SK-MEL-5 (cell line): ENCODE results near the gene ST6GAL1. TPM values are rescaled to one million over a fixed set of nuclear protein-coding genes. Genes with fewer than 3 reads are reported as not detected.
"Not testable (repeated sequence)": the region's sequence is repeated elsewhere in the genome, so short reads cannot be mapped to it uniquely, and the experiment has no call there.

Source experiments
- DNase-seq: peaks from one replicate; pipeline ENCODE4 v3.0.0-alpha.2; 2016; ENCODE audit warnings: low read depth, low spot score
- in situ Hi-C: cut with HindIII; loops from 2 replicates; pipeline ENCODE4 v1.10.0; 2016; ENCODE audit warnings: low sequenced_read_pairs, high pct_unique_total_duplicates, low pct_unique_long_range_greater_than_20kb
- total RNA-seq: library from RNA; depleted of rRNA; stranded (reverse); fragments of >200 nt; shearing (Covaris generic); gene quantifications from 2 replicates; pipeline ENCODE4 v1.2.3, GENCODE V29; 2014

ST6GAL1 gene
- total RNA-seq, 1 experiment from 2014 or later, result 41.0 TPM

DNA sequence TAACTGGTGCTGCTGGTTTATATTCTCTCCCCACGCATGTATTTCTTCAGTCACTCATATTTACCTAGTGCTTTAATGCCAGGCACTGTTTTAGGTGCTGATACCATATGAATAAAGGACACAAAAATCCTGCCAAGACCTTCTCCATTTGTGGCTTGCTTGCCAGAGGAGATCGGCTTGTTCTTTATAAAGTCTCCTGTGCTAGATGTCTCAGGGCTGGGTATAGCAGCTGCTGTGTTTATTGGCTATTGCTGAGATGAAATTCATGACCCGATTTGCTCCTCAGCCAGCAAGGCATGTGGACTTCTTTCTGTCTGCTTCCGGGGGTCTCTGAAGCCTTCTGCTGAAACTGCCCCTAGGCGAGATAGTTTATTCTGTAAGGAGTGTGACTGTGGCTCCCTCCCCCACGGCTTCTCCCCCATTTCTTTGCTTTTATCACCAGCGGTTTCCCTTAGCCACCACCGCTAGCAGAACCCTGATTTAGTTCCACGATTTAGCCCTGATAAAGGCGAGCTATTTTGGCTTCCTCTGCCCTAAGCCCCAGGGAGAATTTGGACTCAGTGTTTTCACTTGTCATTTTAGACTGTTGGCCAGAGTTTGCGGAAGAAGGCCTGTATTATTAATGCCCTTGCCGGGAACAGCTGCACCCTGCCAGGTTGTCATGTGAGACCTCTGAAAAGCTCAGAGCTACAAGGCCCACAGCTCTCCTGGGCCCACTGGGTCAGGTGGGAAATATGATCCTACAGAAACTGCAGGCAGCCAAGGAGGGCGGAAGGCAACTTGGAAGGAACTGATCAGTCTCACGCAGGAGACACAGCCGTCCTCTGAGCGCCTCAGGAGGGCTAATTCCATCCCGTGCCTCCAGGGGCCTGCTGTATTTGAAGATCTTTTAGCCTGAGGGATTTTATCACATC lies 46.8 kb downstream of the ST6GAL1 start:
- peak; percentile 99 for DNase-seq
- in situ Hi-C loops, result no loop called here

DNA sequence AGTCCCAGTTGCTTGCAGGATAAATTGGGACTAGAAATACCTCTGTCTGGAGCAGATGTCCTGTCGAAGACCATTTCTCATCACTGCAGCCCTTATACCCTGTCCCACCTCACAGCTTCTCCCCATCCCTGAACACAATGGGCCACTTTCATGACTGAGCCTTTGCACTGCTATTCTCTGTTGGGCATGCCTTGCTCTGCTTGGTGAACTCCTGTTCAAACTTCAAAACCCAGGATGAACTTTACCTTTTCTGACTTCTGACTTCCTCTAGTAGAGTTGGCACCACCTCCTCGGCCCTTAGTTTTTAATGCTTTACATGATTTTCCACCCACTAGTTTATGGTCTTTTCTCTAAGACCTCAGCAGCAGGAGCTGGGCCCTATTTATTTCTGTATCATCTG lies 48.4 kb downstream of the ST6GAL1 start:
- in situ Hi-C loops, result no loop called here
- DNase-seq, result peak; percentile 27

DNA sequence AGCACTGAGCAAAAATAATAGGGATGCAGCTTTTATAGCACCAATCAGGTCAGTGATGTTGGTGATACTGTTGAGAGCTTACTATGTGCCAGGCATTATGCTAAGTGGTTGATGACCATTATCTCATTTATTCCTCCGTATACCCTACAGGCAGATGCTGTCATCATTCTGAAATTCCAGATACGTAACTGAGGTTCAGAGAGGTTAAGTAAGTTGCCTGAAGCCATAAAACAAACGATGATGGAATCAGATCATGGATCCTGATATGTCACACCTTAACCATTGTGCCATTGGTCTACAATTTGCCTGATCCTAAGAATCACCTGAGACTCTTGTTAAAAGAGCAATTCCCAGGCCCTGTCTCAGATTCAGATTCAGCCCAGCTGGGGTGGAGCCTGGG lies 49.5 kb downstream of the ST6GAL1 start:
- in situ Hi-C loops, result no loop called here
- no peak for DNase-seq

DNA sequence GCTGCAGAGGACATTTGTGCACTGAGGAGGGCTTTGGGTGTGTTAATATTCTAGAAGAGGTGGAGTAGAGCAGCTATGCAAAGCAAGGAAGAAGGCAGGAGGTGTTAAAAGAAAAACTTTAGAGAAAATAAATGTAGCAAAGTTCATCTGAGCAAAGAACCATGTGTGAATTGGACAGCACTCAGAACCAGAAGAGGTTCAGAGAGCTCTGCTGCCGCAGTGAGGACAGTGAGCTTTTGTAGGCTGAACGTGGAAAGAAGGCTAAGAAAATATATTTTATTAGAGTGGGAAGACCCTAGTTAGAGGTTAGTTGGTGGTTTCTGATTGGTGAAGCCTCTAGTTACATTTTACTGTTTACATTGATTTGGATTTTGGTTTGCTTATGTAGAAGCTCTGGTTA lies 50.7 kb downstream of the ST6GAL1 start:
- in situ Hi-C loops, result no loop called here

DNA sequence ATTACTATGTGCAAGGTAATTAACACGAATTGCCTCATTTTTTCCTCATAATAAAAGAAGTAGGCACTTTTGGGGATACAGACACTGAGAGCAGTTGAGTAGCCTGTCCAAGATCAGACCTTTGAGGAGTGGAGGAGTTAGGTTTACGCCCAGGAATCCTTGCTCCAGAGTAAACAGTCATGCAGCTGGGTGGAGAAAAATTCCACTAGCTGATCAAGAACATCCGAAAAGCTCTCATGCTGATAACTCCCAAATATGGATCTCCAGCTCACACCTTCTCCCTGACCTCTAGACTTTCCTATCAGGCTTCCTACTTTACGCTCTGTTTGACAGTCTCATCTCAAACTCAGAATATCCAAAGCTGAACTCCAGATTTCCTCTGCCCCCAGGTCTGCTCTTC lies 53.3 kb downstream of the ST6GAL1 start:
- in situ Hi-C loops, result no loop called here
- DNase-seq, result no peak

More for the DNA sequence above, 50.7 kb downstream of the ST6GAL1 start:
- no peak for DNase-seq

DNA sequence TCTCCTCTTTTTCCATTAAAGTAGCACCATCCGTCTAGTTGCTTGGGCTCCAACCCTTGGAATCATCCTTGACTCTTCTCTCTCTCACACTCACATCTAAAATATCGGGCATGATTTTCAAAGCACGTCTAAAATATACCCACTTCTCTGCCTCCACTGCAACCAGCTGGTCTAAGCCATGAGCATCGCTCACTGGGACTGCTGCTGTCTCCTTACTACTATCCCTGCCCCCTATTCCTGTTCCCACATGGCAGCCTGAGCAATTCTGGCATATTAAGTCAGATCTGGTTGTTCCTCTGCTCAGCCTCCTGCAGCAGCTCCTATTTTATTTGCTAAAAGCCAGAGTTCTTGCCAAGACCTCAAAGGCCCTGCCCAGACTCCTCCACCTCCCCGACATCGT lies 53.7 kb downstream of the ST6GAL1 start:
- in situ Hi-C loops, result no loop called here
- DNase-seq, result no peak

DNA sequence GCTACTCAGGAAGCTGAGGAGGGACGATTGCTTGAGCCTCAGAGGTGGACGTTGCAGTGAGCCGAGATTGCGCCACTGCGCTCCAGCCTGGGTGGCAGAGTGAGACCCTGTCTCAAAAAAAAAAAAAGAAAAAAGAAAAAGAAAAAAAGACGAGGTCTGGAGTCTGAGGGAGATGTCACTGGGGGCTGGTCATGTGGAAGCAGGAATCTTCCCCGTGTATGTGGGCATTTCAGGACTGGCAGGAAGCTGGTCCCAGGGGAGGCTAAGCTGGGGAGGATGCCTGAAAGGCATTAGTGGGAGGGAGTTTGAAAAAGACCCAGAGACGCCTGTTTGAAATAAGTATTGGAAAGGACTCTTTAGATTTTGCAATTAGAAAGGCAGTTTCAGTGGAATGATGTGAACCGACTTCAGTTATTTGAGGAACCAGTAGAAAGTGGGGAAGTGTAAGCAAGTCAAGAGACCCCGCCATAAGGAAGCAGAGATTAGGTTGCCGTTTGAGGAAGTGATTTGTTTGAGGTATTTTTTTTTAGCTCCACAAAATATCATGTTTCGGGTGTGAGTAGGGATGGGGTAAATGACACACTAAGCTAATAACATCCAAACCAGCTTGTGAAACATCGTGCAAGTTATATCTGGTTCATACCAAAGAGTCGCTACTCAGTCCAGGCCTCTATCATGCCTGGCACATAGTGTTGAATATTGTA lies 55.5 kb downstream of the ST6GAL1 start:
- in situ Hi-C loops, result no loop called here
- peak; percentile 88 for DNase-seq

DNA sequence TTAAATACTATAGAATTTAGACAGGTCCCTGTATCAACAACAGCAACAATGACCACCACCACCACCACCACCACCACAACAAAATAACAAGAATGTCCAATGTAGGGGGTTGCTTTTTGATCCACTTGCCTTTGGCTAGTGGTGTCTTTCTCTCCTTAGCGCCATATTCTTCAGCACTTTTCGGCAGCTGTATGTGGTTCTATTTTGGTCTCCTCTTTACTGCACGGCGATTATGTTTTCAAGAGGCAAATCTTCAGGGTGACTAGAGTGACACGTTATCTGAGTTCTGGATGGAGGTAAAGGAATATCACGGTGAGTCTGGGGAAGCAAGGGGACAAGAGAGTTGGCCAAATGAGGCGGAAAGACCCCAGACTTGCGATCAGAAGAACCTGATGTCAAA lies 56.1 kb downstream of the ST6GAL1 start:
- in situ Hi-C loops, result no loop called here
- peak; percentile 13 for DNase-seq

DNA sequence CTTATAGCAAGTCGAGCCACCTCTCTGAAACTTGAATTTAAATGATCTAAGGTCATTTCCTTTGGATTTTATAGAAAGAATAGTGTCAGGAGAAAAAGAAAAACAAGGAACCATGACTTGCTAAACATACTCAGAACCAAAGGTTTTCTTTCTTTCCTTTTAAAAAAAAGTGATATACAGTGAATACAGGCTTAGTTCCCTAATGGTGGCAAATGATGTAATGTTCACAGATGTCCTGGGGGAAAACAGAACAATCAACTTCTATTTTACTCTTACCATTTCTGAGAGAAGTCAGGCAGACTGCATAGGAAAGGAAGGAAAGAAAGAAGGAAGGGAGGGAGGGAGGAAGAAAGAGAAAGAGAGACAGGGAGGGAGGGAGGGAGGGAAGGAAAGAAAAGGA lies 56.5 kb downstream of the ST6GAL1 start:
- in situ Hi-C loops, result no loop called here
- peak; percentile 87 for DNase-seq

DNA sequence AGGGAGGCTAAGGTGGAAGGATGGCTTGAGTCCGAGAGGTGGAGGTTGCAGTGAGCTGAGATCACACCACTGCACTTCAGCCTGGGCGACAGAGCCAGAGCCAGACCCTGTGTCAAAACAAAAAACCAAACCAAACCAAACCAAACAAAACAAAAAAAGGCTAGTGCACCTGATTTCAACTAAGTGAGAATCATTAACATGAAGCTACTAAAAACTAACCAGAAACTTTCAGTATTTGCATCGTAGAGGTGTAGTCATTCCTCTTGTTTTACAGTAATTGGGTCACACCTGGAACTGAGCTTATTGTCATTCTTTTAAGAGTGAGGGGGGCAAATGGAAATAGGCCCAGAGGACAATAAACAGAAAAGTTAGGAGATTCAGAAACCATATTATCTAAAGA lies 58.5 kb downstream of the ST6GAL1 start:
- DNase-seq, result no peak
- in situ Hi-C loops, result no loop called here

DNA sequence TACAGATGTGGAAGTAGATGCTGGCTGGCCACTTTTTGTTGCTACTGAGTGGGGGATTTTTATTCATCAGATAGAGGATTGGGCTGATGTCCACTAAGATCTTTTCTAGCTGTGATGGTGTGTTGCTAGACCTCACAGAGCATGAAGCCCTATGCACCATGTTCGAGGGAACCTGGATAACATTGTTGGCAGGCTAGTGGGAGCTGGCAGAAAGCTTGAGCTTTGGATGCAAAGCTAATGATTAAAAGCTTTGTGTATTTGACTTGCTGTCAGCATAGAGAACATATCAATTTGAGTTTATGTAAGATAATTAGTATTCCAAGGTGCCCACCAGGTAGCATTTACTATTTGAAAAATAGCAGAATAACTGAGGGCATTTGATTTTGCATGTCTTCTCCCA lies 59.1 kb downstream of the ST6GAL1 start:
- no peak for DNase-seq
- in situ Hi-C loops, result no loop called here

DNA sequence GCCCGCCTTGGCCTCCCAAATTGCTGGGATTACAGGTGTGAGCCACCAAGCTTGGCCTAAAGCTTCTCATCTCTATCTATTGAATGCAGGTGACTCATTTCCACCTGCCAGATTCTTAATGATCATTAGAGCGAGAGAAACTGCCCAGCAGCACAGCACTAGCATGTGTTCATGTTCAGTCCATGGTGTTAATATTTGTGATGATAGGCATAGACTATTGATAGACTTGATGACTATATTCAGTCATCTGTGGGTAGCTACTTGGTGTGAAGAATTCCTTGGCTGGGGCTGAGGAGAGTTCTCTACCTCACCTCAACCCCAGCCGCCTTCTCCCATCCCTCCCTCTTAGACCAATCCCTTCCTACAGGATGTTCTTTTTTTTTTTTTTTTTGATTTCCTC lies 60.0 kb downstream of the ST6GAL1 start:
- no peak for DNase-seq
- in situ Hi-C loops, result no loop called here

DNA sequence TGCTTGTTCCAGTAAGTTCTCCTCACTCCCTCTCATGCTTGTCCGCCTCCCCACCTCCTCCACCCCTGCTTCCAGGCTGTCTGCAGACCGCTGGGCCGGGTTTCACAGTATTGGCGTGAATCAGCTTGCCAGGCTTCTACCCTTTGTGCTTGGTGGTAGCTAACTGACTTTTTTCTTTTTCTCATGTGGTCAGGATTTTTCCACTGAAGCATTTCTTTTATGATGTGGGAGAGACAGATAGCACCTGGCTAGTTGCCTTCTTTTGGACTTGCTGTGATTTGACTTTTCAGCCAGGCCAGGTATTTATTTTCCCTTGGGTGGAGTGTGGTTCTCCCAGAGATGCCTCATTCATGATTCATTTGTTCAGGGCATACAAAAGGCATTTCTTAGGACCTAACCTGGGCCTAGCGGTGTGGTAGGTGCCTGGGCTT lies 60.6 kb downstream of the ST6GAL1 start:
- DNase-seq, result no peak
- in situ Hi-C loops, result no loop called here

DNA sequence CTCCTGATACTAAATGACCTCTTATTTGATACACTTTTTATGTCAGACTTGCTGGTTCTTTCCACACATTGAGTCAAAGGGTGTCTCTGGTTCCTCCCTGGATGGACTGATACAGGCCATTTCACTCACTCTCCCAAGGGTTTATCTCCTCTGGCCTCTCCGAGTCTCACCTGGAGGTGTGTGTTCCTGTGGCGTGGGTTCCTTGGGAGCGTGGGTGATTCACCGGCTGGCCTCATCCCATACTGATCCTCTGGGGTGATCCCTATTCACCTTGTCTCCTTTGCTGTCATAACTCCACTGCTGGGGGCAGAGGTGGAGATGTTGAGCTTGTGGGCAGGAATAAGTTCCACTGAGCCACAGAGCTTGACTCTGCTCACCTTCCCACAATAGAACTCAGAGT lies 61.1 kb downstream of the ST6GAL1 start:
- in situ Hi-C loops, result no loop called here
- DNase-seq, result no peak

DNA sequence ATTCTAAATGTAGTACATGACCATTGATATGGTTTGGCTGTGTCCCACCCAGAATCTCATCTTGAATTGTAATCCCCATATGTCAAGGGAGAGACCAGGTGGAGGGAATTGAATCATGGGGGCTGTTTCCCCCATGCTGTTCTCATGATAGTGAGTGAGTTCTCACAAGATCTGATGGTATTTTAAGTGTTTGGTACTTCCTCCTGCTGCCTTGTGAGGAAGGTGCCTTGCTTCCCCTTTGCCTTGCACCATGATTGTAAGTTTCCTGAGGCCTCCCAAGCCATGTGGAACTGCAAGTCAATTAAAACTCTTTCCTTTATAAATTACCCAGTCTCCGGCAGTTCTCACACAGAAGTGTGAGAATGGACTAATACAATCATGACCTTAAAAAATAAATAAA lies 61.8 kb downstream of the ST6GAL1 start:
- DNase-seq, in situ Hi-C loops: not testable (repeated sequence)

DNA sequence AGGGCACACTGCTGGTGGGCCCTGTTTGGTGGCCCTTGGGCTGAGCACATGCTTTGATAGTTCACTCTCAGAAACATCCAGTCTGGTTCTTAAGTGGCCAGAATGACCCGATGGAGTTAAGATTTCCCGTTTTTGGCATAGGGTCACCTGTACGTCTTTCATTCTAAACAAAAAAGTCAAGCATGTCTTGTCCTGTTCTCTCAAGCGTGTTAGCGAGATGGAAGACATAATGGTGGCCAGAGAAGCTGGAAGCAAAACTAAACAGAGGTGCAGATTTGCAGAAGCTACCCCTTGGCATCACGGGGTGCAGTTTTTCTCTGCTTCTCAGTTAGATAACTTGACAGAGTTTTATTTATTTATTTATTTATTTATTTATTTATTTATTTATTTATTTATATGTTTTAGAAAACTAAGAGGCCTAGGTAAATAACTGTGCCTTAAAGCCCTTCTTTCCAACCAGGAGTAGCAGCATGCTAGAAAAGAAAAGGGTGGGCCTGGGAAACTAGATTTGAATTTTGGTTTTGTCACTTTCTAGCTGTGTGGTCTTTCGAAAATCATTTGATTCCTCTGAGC lies 63.0 kb downstream of the ST6GAL1 start:
- in situ Hi-C loops, result no loop called here
- no peak for DNase-seq

DNA sequence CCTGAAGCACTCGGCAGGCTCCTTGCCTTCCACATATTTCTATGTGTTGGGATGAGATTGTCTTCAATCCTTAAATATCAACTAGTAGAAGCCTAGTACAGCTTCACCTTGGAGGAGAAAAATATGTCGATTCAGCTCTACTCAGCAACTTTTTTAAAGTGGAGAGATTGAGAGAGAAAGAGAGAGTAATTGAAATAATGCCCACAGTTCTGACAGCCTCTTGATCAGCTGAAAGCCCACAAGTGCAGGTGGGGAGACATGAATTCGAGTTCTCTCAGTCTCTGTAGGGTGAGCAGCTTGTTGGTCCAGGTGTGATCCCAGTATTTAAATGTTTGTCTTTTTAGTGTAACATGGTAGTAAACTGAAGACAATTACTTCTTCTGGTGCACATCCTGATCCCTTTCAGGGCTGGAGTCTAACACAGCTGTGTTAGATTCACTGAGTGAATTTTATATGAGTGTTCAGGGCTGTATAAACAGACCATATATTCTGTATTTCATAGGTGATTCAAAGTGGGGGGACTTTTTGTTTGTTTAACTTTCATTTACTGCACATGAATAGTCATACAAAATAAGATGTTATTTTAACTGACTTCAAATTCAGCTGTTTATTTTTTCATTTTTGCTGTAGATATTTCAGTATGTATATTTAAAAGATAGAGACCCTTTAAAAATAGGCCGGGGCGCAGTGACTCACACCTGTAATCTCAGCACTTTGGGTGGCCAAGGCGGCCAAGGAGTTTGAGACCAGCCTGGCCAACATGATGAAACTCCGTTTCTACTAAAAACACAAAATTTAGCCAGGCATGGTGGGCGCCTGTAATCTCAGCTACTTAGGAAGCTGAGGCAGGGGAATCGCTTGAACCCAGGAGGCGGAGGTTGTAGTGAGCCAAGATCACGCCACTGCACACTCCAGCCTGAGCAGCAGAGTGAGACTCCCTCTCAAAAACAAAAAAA lies 64.0 kb downstream of the ST6GAL1 start:
- in situ Hi-C loops, result no loop called here
- no peak for DNase-seq

DNA sequence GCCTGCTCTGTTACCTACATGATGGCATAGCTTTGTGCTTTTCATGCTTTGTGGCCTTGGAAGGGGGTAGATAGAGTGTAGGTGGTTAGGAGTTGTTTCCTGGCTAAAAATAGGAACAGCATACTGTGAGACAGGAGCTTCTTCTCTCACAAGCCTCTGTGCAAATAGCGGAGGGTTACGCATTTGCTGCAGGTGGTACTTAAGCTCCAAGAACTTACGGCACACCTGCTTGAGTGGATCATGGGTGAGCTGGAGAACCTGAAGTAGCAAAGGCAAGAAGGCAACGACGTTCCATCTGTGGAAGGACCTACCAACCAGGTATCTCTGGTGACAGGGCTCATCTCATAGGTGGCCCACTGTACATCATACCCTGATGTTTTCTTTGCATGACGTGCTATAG lies 66.0 kb downstream of the ST6GAL1 start:
- in situ Hi-C loops, result no loop called here
- DNase-seq, result no peak
